GM23338 (cell line): ENCODE results near the gene UBAP1L. TPM values are rescaled to one million over a fixed set of nuclear protein-coding genes. Genes with fewer than 3 reads are reported as not detected.

ENCODE experiments used
- ATAC-seq: fragments of 200-7000 bp; cut with Tn5 transposase; 3 replicates; pipeline ENCODE4 v1.9.1; 2020
- DNase-seq: peaks from one replicate; pipeline ENCODE4 v3.0.0-alpha.2; 2015; ENCODE audit warnings: low spot score
- H2AFZ ChIP-seq: fragments of 200-600 bp; sonication (generic); 2 replicates; pipeline ENCODE4 v1.8.0; 2016; ENCODE audit warnings: antibody characterized with exemption, mild to moderate bottlenecking, moderate library complexity
- H3F3A ChIP-seq: fragments of 200-600 bp; sonication (generic); replicated peaks from 2 replicates; pipeline ENCODE4 v1.8.0; 2017; ENCODE audit warnings: antibody characterized with exemption, mixed run types, low read depth
- H3K27ac ChIP-seq: fragments of 200-600 bp; sonication (generic); 2 replicates; pipeline ENCODE4 v1.6.1; 2016; ENCODE audit warnings: low read depth
- H3K27me3 ChIP-seq: fragments of 200-600 bp; sonication (generic); 2 replicates; pipeline ENCODE4 v1.8.0; 2016; ENCODE audit warnings: mild to moderate bottlenecking, mixed run types, moderate library complexity; ENCODE audit not compliant: insufficient read depth
- H3K36me3 ChIP-seq: fragments of 200-600 bp; sonication (generic); 2 replicates; pipeline ENCODE4 v1.8.0; 2016; ENCODE audit warnings: mild to moderate bottlenecking; ENCODE audit not compliant: insufficient read depth
- H3K4me1 ChIP-seq: fragments of 200-600 bp; sonication (generic); 2 replicates; pipeline ENCODE4 v1.8.0; 2016; ENCODE audit warnings: mild to moderate bottlenecking, moderate library complexity; ENCODE audit not compliant: insufficient read depth
- H3K4me2 ChIP-seq: fragments of 200-600 bp; sonication (generic); 2 replicates; pipeline ENCODE4 v1.7.1; 2017; ENCODE audit warnings: mixed run types
- H3K4me3 ChIP-seq: fragments of 200-600 bp; sonication (generic); 2 replicates; pipeline ENCODE4 v1.6.1; 2016; ENCODE audit warnings: mixed run types
- H3K79me2 ChIP-seq: fragments of 200-600 bp; sonication (generic); replicated peaks from 2 replicates; pipeline ENCODE4 v1.8.0; 2017; ENCODE audit warnings: mild to moderate bottlenecking; ENCODE audit not compliant: insufficient read depth
- H3K9me2 ChIP-seq: fragments of 200-600 bp; sonication (generic); 2 replicates; pipeline ENCODE4 v1.8.0; 2017; ENCODE audit not compliant: insufficient read depth
- H4K20me1 ChIP-seq: fragments of 200-600 bp; sonication (generic); replicated peaks from 2 replicates; pipeline ENCODE4 v1.8.0; 2017; ENCODE audit warnings: mild to moderate bottlenecking; ENCODE audit not compliant: insufficient read depth
- H3K27ac Mint-ChIP-seq: 2 replicates; pipeline ENCODE4 v1.8.0; 2020; ENCODE audit warnings: inconsistent platforms, mild to moderate bottlenecking, moderate library complexity, mixed read lengths
- H3K27me3 Mint-ChIP-seq: 3 replicates; pipeline ENCODE4 v1.8.0; 2022; ENCODE audit warnings: low read depth, mild to moderate bottlenecking, moderate library complexity, mixed read lengths, inconsistent platforms; ENCODE audit not compliant: insufficient read depth, poor library complexity
- H3K36me3 Mint-ChIP-seq: 3 replicates; pipeline ENCODE4 v1.8.0; 2021; ENCODE audit warnings: low read depth, mild to moderate bottlenecking, inconsistent platforms, moderate library complexity, mixed read lengths
- H3K4me1 Mint-ChIP-seq: 3 replicates; pipeline ENCODE4 v1.8.0; 2020; ENCODE audit warnings: mild to moderate bottlenecking, inconsistent platforms, mixed read lengths
- H3K4me3 Mint-ChIP-seq: 3 replicates; pipeline ENCODE4 v1.8.0; 2021; ENCODE audit warnings: moderate library complexity, mild to moderate bottlenecking, inconsistent platforms, mixed read lengths
- H3K9me3 Mint-ChIP-seq: 3 replicates; pipeline ENCODE4 v1.8.0; 2020; ENCODE audit warnings: moderate library complexity, mild to moderate bottlenecking, inconsistent platforms, mixed read lengths
- CREB1 ChIP-seq: fragments of 250-450 bp; sonication (Bioruptor Pico); IDR thresholded peaks from 2 replicates; pipeline ENCODE4 v1.5.0; 2020; ENCODE audit warnings: low read depth, mild to moderate bottlenecking, moderate library complexity
- CTCF ChIP-seq, 2 experiments: fragments of 200-600 bp in 1 of 2; sonication (generic) in 1 of 2; conservative IDR thresholded peaks; 2 replicates each; pipeline versions ENCODE4 v1.5.1 to v1.6.1; 2016 to 2017; ENCODE audit warnings: antibody characterized with exemption in 2 of 2, low read depth in 2 of 2, mild to moderate bottlenecking in 2 of 2, moderate library complexity in 1 of 2
- ETS1 ChIP-seq: IDR thresholded peaks from 2 replicates; pipeline ENCODE4 v1.6.1; 2016; ENCODE audit warnings: antibody characterized with exemption
- EZH2 ChIP-seq: fragments of 200-600 bp; sonication (generic); IDR thresholded peaks from one replicate; pipeline ENCODE4 v1.8.0; 2017; ENCODE audit warnings: antibody characterized with exemption, mild to moderate bottlenecking, low read depth; ENCODE audit not compliant: unreplicated experiment
- EZH2phosphoT487 ChIP-seq: fragments of 200-600 bp; sonication (generic); IDR thresholded peaks from one replicate; pipeline ENCODE4 v1.8.1; 2018; ENCODE audit warnings: antibody characterized with exemption; ENCODE audit not compliant: unreplicated experiment
- JUNB ChIP-seq: IDR thresholded peaks from one replicate; pipeline ENCODE4 v1.6.1; 2016; ENCODE audit warnings: antibody characterized with exemption; ENCODE audit not compliant: unreplicated experiment
- NANOG ChIP-seq: IDR thresholded peaks from 2 replicates; pipeline ENCODE4 v1.6.1; 2016; ENCODE audit warnings: antibody characterized with exemption, borderline replicate concordance
- POLR2AphosphoS5 ChIP-seq: IDR thresholded peaks from 2 replicates; pipeline ENCODE4 v1.6.1; 2016; ENCODE audit warnings: antibody characterized with exemption, low read depth
- REST ChIP-seq: IDR thresholded peaks from one replicate; pipeline ENCODE4 v1.6.1; 2018; ENCODE audit warnings: antibody characterized with exemption; ENCODE audit not compliant: unreplicated experiment
- STAT1 ChIP-seq: IDR thresholded peaks from one replicate; pipeline ENCODE4 v1.6.1; 2016; ENCODE audit warnings: antibody characterized with exemption; ENCODE audit not compliant: unreplicated experiment
- ZNF114 ChIP-seq: fragments of 250-450 bp; sonication (Bioruptor Pico); IDR thresholded peaks from 2 replicates; pipeline ENCODE4 v1.5.0; 2020; ENCODE audit warnings: mild to moderate bottlenecking, moderate library complexity
- ZNF331 ChIP-seq: fragments of 250-450 bp; sonication (Bioruptor Pico); IDR thresholded peaks from 2 replicates; pipeline ENCODE4 v1.5.0; 2020; ENCODE audit warnings: low read depth, mild to moderate bottlenecking, moderate library complexity
- ZNF462 ChIP-seq: fragments of 250-450 bp; sonication (Bioruptor Pico); IDR thresholded peaks from 2 replicates; pipeline ENCODE4 v1.5.0; 2020; ENCODE audit warnings: mild to moderate bottlenecking, moderate library complexity
- polyA plus RNA-seq: library from polyadenylated mRNA; unstranded; fragments of >200 nt; fragmentation: Nextera tagmentation; extraction: Ambion mirVana; gene quantifications from 2 replicates; pipeline ENCODE4 v1.2.1, GENCODE V29; 2016
- total RNA-seq: library from RNA; depleted of rRNA; stranded (reverse); fragments of >200 nt; shearing (Covaris generic); gene quantifications from 2 replicates; pipeline ENCODE4 v1.2.3, GENCODE V29; 2014

UBAP1L gene
- total and polyA plus RNA-seq, 2 experiments from 2014 or later: 0.53 to 1.5 TPM

- Mint-ChIP-seq H3K36me3 (peaks cover 2% of the 10 kb centered on the region; the same call in 1 of the 3 replicates), H3K4me1 (peaks cover under 1% of the 10 kb centered on the region; the same call in 1 of the 3 replicates), H3K4me3 (no peak overlapping the region), H3K27ac (no peak overlapping the region), H3K9me3 (no peaks in the 10 kb centered on the region), H3K27me3 (peaks cover 5% of the 10 kb centered on the region)
- H3K4me1 ChIP-seq: no peaks in the 10 kb centered on the region
- H3K27ac ChIP-seq: no peak overlapping the region
- no peak overlapping the region for H3K4me2 ChIP-seq
- no peak overlapping the region for H3K4me3 ChIP-seq
- no peaks in the 10 kb centered on the region for H3K9me2 ChIP-seq
- no peaks in the 10 kb centered on the region for H3K36me3 ChIP-seq
- no peaks in the 10 kb centered on the region for H3K79me2 ChIP-seq
- no peak for TF ChIP-seq EZH2
- no peak for TF ChIP-seq ZNF114 (CRISPR knock-in tag)
- TF ChIP-seq CREB1 (CRISPR knock-in tag): no peak
- no peak for TF ChIP-seq STAT1
- TF ChIP-seq CTCF (conservative IDR thresholded peaks at IDR 0.05; ENCODE audit: low read depth in 2 of 2): no peak
- no peak for TF ChIP-seq ZNF462 (CRISPR knock-in tag)
- TF ChIP-seq EZH2phosphoT487: no peak
- no peak for TF ChIP-seq POLR2AphosphoS5
- TF ChIP-seq NANOG: no peak
- TF ChIP-seq REST: no peak
- no peak for TF ChIP-seq JUNB
- no peak for TF ChIP-seq ETS1
- TF ChIP-seq ZNF331 (CRISPR knock-in tag): no peak
- H4K20me1 ChIP-seq: no peaks in the 10 kb centered on the region
- H3K27me3 ChIP-seq: no peaks in the 10 kb centered on the region
- ATAC-seq (no peak), DNase-seq (no peak)
- no peaks in the 10 kb centered on the region for H3F3A ChIP-seq
- H2AFZ ChIP-seq: no peak overlapping the region
Measured at GRCh38 chr15:65055201-65055870, 59.7 kb downstream of the UBAP1L start.
